Measurements from ENCODE around the gene TRAPPC10.

GRCh38 chr21:44024257-44024656 lies 12.1 kb downstream of the TRAPPC10 start:
- TF ChIP-seq, protein P1, sequence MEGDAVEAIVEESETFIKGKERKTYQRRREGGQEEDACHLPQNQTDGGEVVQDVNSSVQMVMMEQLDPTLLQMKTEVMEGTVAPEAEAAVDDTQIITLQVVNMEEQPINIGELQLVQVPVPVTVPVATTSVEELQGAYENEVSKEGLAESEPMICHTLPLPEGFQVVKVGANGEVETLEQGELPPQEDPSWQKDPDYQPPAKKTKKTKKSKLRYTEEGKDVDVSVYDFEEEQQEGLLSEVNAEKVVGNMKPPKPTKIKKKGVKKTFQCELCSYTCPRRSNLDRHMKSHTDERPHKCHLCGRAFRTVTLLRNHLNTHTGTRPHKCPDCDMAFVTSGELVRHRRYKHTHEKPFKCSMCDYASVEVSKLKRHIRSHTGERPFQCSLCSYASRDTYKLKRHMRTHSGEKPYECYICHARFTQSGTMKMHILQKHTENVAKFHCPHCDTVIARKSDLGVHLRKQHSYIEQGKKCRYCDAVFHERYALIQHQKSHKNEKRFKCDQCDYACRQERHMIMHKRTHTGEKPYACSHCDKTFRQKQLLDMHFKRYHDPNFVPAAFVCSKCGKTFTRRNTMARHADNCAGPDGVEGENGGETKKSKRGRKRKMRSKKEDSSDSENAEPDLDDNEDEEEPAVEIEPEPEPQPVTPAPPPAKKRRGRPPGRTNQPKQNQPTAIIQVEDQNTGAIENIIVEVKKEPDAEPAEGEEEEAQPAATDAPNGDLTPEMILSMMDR (IDR thresholded peaks at IDR 0.05 in 4 of 5, conservative IDR thresholded peaks at IDR 0.05 in 1 of 5), result no peak
- no peak for TF ChIP-seq POLR2A (IDR thresholded peaks at IDR 0.05)
